ENCODE data around the gene HDHD2.
A peak's percentile ranks its signal among the peaks of the same experiment; 100 is the strongest.

HDHD2 gene

DNA sequence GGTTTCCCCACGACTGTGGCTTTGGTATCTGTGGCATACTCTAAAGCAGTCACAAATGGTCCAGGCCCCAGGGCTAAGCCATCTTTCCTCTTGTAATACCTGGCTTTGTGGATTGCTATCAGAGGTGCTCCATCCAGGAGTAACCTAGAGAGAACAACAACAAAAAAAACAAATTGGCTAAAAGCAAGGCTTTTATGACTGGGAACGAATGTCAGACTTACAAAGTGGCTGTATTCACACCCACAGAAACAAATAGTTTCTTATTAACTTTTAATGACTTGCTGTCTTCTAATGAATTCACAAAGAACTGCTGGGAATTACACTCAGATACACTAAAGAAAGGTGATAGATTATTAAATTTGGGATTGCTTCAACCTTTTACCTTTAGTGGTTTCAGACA, 35.1 kb downstream of the HDHD2 start:
- no peak for DNase-seq (ENCODE audit: low read depth)
- TF ChIP-seq, protein P1, sequence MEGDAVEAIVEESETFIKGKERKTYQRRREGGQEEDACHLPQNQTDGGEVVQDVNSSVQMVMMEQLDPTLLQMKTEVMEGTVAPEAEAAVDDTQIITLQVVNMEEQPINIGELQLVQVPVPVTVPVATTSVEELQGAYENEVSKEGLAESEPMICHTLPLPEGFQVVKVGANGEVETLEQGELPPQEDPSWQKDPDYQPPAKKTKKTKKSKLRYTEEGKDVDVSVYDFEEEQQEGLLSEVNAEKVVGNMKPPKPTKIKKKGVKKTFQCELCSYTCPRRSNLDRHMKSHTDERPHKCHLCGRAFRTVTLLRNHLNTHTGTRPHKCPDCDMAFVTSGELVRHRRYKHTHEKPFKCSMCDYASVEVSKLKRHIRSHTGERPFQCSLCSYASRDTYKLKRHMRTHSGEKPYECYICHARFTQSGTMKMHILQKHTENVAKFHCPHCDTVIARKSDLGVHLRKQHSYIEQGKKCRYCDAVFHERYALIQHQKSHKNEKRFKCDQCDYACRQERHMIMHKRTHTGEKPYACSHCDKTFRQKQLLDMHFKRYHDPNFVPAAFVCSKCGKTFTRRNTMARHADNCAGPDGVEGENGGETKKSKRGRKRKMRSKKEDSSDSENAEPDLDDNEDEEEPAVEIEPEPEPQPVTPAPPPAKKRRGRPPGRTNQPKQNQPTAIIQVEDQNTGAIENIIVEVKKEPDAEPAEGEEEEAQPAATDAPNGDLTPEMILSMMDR (conservative IDR thresholded peaks at IDR 0.05; ENCODE audit: low read length), result no peak
- H3K4me3 ChIP-seq (ENCODE audit: low read length), result no peak overlapping the region

DNA sequence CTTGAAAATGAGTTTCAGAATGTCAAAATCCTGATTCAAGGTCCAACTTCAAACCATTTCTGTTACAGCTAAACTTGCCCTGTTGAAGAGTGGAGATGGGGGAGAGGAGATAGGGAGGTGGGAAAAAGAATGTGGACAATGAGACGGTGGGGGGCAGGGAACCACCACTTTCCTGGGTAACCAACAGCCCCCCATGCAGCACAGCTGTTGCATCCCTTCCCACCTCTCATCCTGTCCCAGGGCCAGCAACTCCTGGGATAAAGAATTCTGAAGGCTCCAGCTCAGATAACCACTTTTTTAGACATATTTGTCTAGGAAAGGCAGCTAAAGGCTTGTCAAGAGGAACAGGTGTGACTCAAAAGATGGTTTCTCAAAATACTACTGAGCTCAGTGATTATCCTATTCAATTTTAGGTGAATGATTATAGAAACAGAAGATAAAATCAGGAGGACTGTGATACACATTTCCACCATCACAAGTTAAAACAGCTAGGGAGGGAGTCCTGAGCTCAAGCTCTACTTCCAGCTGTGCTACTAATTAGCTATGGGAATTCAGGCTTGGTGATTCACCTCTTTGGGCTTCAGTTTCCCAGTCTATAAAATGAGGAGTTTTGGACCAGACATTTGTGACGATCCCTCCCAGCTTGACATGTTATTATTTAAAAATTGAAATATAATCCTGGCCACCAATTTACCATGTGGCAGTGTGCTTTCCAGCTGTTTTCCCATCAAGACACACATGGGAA, 36.3 kb downstream of the HDHD2 start:
- peak; percentile 68 for DNase-seq (ENCODE audit: low read depth)
- H3K4me3 ChIP-seq (ENCODE audit: low read length), result no peak overlapping the region
- TF ChIP-seq, protein P1 (conservative IDR thresholded peaks at IDR 0.05; ENCODE audit: low read length), result no peak

DNA sequence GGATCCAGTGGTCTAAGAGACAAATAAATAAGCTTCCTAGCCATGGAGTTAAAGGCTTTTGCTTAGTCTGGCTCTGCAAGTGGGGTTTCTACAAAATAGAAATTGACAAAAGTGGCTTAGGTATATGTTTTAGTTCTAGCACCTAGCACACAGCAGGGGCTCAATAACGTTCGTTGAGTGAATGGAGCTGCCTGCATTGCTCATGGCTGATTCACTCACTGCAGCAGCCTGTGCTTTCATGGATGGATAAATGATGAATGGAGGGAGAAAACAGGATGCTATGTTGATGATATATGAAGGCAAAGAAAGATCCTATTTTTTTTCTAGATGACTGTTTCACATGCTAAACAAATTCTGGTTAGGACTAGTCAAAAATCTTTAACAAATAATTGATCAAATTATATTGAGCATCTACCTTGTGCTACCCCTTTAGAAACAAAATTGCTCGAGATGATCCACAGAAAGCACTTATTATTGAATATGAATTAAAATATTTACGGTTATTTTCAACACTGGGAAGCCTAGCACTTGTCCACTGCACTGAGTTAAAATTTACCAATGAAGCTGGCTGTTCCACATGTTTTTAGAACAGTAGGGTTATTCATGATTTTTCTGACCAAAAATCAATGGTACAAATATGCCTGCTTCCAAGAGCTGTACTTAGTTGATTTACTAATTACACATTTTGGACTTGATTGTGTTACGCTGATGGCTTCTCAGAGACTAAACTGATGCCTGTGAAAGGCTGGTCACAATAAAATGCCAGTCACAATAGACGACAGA, 39.6 kb downstream of the HDHD2 start:
- no peak overlapping the region for H3K4me3 ChIP-seq (ENCODE audit: low read length)
- TF ChIP-seq, protein P1 (conservative IDR thresholded peaks at IDR 0.05; ENCODE audit: low read length), result no peak
- DNase-seq (ENCODE audit: low read depth), result no peak

DNA sequence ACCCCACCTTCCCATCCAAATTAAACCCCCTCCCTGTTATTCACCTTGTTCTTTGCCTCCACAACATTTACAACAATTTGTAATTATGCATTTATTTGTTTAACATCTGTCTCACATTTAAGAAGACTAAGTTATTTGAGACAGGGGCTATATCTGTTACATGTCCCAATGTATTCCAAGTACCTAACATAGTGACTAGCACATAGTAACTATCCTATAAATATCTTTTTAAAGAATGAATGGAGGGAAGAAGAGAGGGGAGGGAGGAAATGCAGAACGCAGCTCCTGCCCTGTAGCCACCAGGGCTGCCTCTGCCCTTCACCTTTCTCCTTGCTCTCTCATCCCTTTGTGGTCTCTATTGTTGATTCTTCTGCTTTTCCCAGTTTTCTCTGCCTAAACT, 40.6 kb downstream of the HDHD2 start:
- no peak overlapping the region for H3K4me3 ChIP-seq (ENCODE audit: low read length)

DNA sequence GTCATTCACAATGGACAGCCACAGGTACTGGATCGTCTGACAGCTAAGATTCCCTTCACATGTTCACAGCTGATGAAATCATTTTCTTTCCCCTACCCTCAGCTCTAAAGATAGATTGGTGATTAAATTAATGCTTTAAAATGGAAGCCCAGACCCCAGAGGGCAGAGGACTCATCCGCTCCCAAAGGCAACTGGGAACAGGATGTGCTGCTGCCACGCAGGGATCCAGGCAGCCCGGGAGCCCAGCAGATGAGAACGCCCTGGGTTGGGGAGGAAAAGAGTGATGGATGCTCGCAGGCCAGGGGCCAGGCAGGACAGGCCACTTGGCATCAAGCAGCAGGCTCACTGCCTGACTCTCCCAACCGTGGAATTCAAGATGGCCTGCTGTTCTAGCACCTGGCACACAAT, 41.3 kb downstream of the HDHD2 start:
- DNase-seq (ENCODE audit: low read depth), result no peak
- TF ChIP-seq, protein P1 (conservative IDR thresholded peaks at IDR 0.05; ENCODE audit: low read length), result no peak
- no peak overlapping the region for H3K4me3 ChIP-seq (ENCODE audit: low read length)

More for the DNA sequence above, 40.6 kb downstream of the HDHD2 start:
- TF ChIP-seq, protein P1 (conservative IDR thresholded peaks at IDR 0.05; ENCODE audit: low read length), result no peak
- DNase-seq (ENCODE audit: low read depth), result no peak

DNA sequence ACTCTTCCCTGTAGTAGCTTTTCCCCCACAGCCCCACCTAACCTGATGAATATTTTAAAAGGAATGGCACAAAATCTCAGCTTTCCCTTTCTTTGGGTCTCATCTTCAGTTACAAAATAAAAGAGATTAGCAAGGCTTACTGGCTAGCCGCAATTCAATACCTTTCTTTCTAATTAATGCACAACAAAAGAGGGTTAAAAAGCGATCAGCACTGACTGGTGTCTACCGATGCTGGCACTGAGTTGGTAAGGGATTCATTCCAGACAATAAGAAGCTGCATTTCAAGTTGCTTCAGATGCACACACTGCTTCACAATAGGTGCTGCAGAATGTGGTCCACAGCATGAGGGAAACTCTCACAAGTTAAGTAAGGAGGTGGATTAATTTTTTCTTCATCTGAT, 41.9 kb downstream of the HDHD2 start:
- TF ChIP-seq, protein P1 (conservative IDR thresholded peaks at IDR 0.05; ENCODE audit: low read length), result no peak

More for the DNA sequence above, 41.9 kb downstream of the HDHD2 start:
- no peak overlapping the region for H3K4me3 ChIP-seq (ENCODE audit: low read length)
- no peak for DNase-seq (ENCODE audit: low read depth)
